Mononuclear cell (primary cell): ENCODE measurements around the gene ZBED5. TPM values are rescaled to one million over a fixed set of nuclear protein-coding genes. Genes with fewer than 3 reads are reported as not detected.
A peak's percentile ranks its signal among the peaks of the same experiment; 100 is the strongest.

Experiments used
- H3K27me3 ChIP-seq: 2 replicates; pipeline ENCODE4 v1.6.0; 2011; ENCODE audit warnings: low read length, control low read depth; ENCODE audit not compliant: insufficient read depth
- H3K4me1 ChIP-seq: 2 replicates; pipeline ENCODE4 v1.5.1; 2011; ENCODE audit warnings: mild to moderate bottlenecking, low read length, control low read depth; ENCODE audit not compliant: insufficient read depth
- H3K4me3 ChIP-seq: 2 replicates; pipeline ENCODE4 v1.5.1; 2011; ENCODE audit warnings: mild to moderate bottlenecking, low read length, moderate library complexity
- H3K9me3 ChIP-seq: 2 replicates; pipeline ENCODE4 v1.5.1; 2011; ENCODE audit warnings: low read depth, mild to moderate bottlenecking, control low read depth, low read length
- total RNA-seq: library from RNA; depleted of rRNA; stranded (reverse); fragments of >200 nt; gene quantifications from one replicate; pipeline ENCODE4 v1.2.3, GENCODE V29; 2012

Gene ZBED5
- 47.3 TPM for total RNA-seq

DNA sequence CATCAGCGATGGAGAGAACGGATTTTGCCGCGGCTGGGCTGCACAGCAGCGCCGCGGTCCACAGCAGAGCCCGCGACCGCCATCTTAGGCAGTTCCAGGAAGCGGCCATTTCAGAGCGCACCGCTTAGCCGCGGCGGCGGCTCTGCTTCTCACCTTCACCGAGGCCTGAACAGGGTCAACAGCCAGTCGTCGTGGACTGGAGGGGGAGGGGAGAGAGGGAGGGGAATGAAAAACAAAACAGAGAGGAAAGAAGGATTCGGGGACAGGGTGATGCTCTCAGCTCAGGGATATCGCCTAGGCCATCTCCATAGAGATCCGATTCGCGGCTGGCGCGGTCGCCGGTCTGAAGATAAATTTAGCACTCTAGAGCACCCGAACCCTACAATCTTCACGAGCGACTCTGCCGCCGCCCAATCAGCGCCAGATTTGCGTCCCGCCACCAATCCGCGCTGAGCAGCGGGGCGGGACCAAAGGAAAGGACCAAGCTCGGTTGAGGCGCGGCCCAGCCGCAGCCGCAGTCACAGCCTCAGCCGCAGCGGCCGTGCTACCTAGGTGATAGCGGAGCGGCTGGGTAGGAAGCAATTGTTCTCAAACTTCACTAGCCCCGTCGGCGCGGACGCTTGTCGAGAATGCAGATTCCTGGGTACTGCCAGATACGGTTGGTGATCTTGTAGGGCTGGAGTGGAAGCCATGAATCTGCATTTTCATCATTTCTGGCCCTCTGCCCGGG is at the start of gene ZBED5:
TSS of gene ZBED5 (minus strand) at position 345 of the 730 bp plus-strand sequence. CDS start 3,108 bp downstream, outside the sequence.
- peaks cover 26% of the 10 kb centered on the region for H3K4me1 ChIP-seq
- H3K27me3 ChIP-seq: no peaks in the 10 kb centered on the region
- peak within 1 kb of the TSS; percentile 87 for H3K4me3 ChIP-seq
- H3K9me3 ChIP-seq: no peaks in the 10 kb centered on the region

DNA sequence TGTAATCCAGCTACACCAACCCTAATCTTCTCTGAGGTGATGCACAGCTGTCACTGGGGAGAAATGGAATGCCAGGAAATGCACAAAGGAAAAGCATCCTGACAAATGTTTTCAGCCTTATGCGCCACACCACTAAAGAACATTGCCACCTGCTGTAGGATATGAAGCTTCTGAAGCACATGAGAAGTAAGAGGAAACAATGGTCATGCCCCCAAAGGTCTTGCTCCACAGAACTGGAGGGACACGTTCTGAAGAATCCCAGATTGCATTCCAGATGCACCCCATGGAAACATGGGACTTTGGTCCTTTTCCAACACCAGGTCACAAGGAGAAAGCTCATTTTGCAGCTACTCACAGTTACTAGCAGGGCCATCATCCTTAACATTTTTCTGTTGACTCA is 48.7 kb upstream of the ZBED5 start:
- H3K4me1 ChIP-seq: peaks cover 14% of the 10 kb centered on the region
- no peaks in the 10 kb centered on the region for H3K27me3 ChIP-seq
- H3K4me3 ChIP-seq: no peak overlapping the region
- no peaks in the 10 kb centered on the region for H3K9me3 ChIP-seq

DNA sequence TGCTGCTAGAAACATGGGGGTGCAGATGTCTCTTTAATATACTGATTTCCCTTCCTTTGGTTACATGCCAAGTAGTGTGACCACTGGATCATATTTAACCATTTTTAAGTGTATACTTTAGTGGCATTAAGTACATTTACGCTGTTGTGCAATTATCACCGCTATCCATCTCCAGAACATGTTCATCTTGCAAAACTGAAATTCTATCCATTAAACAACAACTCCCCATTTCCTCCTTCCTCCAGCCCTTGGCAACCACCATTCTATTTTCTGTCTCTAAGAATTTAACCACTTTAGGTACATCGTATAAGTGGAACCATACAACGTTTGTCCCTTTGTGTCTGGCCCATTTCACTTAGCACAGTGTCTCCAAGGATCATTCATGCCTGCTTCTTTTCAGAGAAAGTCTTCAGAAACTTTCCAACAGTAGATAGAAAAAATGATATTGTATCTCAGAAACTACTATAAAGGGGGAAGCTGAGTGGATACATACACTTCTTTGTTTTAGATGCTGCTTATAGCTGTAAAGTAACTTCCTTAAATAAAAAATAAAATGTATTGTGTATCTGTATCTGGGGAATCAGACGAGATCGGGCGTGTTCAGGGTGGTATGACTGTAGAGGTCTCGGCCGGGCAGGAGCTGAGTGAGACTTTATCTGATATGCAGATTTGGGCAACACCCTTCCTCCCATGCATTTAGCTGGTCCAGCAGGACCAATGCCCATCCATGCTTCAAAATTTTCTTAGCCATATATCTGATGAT is 44.6 kb upstream of the ZBED5 start:
- no peaks in the 10 kb centered on the region for H3K9me3 ChIP-seq
- no peak overlapping the region for H3K4me3 ChIP-seq
- peaks cover 47% of the 10 kb centered on the region for H3K4me1 ChIP-seq
- H3K27me3 ChIP-seq: no peaks in the 10 kb centered on the region

DNA sequence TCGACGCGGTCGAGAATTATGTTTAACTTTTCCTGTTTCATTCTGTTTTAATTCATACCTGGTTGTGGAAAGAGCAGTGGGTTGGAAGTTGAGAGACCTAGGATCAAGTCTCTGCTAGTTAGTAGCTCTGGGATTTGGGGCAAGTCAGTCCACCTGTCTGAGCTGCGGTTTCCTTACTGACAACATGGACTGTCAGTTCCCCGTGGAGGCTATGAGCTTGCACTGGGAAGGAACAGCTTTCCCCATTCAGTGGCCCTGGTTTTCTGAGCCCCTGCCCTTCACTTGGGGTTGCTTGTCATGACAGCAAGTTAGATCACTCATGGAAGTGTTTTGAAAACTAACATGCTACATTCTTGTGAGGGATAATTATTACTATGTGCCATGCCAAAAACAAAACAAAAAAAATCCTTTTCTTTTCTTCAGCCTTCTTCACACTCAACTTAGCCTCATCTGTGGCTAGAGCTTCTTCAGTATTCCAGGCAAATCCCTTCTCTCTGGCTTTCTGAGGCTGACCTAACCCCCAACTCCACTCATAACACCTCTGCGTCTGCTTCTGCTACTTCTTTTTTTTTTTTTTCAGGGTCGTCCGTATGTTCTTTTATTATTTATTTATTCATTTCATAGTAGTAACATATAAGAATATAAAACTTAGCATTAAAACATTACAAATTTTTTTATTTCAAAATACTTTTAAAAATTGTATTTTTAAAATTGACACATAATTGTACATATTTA is 43.0 kb upstream of the ZBED5 start:
- Histone ChIP-seq H3K4me1 (peaks cover 47% of the 10 kb centered on the region), H3K4me3 (no peak overlapping the region), H3K9me3 (no peaks in the 10 kb centered on the region), H3K27me3 (no peaks in the 10 kb centered on the region)

DNA sequence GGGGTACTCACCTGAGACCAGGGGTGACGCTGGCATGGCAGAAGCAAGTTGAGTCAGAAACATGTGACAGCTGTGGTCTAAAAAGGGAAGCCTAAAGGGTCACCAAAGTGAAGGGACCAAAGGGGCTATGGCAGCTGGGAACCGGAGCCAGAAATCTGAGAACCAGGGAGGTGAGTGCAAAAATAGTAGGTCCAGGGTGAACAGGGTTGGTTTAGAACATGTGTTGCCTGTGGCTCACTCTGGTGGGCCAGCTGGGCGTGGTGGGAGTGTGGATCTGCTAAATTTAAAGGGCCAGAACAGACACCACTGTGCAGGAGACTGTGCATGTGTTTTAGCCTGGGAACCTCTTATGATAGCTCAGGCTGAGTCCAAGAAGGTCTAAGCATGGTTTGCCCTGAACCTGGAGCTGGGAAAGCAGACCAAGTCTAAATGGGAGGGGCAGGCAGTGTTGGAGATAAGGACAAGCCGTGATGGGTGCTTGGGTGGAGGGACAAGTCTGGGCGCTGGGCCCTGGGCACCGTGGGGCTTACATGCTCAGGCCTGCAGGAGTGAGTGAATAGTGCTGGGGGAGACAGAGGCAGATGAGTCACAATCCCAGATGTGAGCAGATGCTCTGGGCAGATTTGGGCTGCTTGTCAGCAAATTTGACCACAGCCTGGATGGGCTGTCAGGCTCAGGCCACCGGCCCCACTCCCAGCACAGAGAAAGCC is 41.4 kb upstream of the ZBED5 start:
- peaks cover 47% of the 10 kb centered on the region for H3K4me1 ChIP-seq
- no peaks in the 10 kb centered on the region for H3K27me3 ChIP-seq
- H3K9me3 ChIP-seq: no peaks in the 10 kb centered on the region
- no peak overlapping the region for H3K4me3 ChIP-seq

DNA sequence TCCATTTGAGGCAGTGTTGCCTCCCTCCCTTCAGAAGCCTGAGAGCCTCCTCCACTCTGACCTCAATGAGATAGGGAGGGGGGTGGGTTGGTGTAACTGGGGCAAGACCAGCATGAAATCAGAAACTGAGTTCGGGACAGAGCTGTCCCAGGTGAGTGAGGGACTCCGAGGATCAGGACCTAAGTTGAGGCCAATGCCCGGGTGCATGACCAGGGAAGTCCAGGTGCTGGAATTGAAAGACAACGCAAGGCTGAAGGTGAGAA is 40.8 kb upstream of the ZBED5 start:
- Histone ChIP-seq H3K9me3 (no peaks in the 10 kb centered on the region), H3K4me3 (no peak overlapping the region), H3K27me3 (no peaks in the 10 kb centered on the region), H3K4me1 (peaks cover 47% of the 10 kb centered on the region)

DNA sequence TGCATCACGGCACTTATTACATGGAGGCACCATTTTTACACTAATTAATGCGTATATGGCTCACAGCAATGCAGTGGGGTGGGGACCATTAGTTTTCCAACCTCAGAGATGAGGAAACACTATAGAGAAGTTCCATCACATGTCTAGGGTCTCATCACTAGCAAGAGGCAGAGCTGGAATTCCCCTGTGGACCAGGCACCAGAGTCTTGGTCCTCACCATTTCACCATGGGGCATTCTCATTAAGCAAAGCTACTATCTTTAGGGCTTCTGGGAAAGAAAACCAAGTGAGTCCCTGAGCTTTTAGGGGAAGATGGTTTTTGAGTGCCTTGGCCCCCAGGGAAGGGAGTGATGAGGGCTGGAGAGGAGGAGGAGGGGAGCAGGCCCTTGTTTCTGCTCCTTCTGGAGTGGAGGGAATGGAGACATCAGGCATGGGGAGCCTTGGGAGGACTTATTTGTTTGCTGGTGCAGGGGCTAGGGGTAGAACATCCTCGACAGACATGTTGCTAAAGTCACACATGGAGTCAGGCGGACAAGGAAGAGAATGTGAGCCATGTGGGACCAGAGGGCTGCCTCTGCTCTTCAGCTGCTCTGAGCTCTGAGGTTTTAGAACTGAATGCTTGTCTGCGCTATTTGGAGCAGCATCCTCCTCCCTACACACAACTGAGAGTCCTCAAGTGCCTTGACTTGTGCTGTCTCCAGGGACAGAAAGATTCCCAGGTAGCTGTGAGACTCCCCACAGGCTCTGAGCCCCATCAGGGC is 40.3 kb upstream of the ZBED5 start:
- Histone ChIP-seq H3K9me3 (no peaks in the 10 kb centered on the region), H3K4me1 (peaks cover 46% of the 10 kb centered on the region), H3K4me3 (no peak overlapping the region), H3K27me3 (no peaks in the 10 kb centered on the region)

DNA sequence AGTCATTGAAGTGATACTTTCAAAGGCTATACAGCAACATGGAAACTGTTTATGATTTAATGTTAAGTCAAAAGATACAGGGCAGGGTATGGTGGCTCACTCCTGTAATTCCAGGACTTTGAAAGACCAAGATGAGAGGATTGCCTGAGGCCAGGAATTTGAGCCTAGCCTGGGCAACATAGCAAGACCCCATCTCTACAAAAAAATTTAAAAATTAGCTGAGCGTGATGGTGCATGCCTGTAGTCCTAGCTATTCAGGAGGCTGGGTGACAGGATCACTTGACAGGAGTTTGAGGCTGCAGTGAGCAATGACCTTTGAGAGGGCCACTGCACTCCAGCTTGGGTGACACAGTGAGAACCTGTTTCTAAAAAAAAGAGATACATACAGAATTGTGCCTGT is 39.3 kb upstream of the ZBED5 start:
- Histone ChIP-seq H3K9me3 (no peaks in the 10 kb centered on the region), H3K4me1 (peaks cover 42% of the 10 kb centered on the region), H3K27me3 (no peaks in the 10 kb centered on the region), H3K4me3 (no peak overlapping the region)

DNA sequence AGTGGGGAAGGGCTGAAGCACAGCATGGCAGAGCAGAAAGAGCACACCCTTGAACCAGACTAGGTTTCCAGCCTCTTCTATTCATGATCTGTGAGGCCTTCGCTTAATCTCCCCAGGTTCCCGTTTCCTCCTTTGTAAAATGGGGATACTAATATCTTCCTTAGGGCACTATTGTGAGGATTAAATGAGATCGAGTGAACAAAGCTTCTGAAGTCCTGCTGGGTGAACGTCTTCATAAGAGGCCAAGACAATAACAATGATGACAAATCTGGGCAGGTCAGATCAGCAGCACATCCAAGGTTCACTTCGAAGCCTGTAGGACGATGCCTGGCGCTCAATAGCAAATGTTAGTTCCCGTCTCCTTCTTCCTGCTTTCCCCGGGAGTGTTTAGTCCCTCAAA is 38.6 kb upstream of the ZBED5 start:
- peaks cover 37% of the 10 kb centered on the region for H3K4me1 ChIP-seq
- H3K4me3 ChIP-seq: no peak overlapping the region
- H3K9me3 ChIP-seq: no peaks in the 10 kb centered on the region
- H3K27me3 ChIP-seq: no peaks in the 10 kb centered on the region

DNA sequence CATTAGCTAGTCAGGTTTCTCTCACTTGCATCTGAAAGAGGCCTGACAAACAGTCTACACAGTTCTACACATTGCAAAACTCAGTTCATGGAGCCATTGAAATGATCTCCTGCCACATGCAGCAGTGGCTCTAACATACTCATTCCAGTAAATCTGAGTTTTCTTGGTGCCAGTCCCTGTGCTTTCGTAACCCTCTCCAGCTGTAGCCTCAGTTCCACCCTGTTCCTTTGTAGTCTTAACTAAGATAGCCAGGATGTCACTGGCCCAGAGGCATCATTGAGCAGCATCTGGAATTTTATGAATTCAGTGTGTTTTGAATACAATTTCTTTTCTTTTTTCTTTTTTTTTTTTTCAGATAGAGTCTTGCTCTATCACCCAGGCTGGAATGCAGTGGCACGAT is 37.4 kb upstream of the ZBED5 start:
- no peak overlapping the region for H3K4me3 ChIP-seq
- no peaks in the 10 kb centered on the region for H3K9me3 ChIP-seq
- H3K4me1 ChIP-seq: peaks cover 29% of the 10 kb centered on the region
- H3K27me3 ChIP-seq: no peaks in the 10 kb centered on the region

DNA sequence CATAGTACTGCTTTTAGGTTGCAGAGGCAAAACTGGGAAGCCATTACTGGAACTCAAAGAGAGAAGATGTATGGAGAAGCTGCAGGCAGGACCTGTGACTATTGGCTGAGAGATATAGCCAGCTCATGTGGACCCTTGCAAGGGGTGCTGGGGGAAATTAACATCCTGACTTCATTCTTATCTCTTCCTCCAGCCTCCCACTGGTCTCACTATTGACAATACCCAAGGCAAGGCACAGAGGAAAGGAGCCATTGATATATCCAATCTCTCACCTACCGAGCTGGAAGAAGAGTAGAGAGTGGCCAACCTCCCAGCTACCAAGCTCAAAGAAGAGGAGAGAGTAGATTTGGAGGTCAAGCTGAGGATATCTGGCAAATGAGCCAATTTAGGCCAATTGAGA is 36.8 kb upstream of the ZBED5 start:
- peaks cover 22% of the 10 kb centered on the region for H3K4me1 ChIP-seq
- H3K9me3 ChIP-seq: no peaks in the 10 kb centered on the region
- no peak overlapping the region for H3K4me3 ChIP-seq
- no peaks in the 10 kb centered on the region for H3K27me3 ChIP-seq

DNA sequence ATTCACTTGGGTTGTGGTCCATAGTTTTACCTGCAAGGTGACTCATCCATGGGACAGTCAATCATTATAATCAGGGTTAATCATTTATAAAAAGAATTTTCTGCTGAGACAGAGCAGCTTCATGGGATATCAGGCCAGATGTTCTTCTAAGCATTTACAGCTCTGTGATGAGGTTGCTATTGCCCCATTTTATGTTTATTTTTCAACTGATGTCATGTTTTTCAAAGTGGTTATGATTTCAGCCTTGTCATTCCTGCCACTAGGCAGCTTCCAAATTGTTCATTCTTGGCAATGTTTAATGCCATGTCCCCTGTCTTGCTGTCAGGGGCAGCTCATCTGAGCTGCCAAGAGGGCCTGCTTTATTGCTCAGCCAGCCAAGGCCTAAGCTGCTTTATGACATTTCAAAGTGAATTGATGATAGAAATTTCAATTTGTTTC is 35.9 kb upstream of the ZBED5 start:
- Histone ChIP-seq H3K9me3 (no peaks in the 10 kb centered on the region), H3K27me3 (no peaks in the 10 kb centered on the region), H3K4me1 (peaks cover 13% of the 10 kb centered on the region), H3K4me3 (no peak overlapping the region)

DNA sequence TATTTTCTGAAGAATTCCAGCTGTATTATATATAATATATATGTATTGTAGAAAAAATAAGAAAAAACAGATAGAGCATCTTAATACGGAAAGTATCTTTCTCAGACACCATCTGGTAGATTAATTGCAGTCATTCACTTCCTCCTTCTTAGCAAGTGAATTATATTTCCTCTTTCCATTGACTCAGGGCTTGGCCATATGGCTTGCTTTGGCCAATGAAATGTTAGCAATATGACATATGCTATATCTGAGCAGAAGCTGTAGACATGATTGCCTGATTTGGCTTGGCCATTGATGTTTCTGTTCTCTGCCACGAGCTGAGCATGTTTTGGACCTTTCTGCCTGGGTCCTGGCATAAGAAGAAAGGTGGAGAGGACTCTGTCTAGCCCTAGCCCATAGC is 34.4 kb upstream of the ZBED5 start:
- Histone ChIP-seq H3K4me1 (peaks cover 5% of the 10 kb centered on the region), H3K27me3 (no peaks in the 10 kb centered on the region), H3K9me3 (no peaks in the 10 kb centered on the region), H3K4me3 (no peak overlapping the region)

DNA sequence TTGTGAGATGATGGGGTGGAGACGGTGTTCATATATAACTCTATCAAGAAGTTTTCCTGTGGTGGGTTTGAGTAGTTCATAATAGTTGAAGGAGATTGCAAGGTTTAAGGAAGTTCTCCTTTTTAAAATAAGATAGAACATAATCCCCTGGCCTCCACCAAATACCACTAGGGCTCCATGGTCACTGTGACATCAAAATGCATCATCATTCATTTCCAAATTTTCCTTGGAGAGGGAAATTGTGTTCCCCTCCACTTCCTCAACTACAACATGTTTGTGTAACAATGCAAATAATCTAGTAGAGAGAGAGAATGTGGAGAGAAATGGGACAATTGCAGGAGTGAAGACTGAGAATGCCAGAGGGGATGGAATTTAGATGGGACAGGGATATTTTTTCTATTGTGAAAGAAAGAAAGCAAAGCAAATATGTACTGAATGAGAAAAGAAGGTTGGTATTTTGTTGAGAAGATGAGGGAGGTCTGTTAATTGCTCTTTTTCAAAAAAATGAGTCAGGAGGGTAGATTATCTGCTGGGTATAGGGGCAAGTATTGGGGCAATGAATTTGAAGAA is 33.4 kb upstream of the ZBED5 start:
- no peaks in the 10 kb centered on the region for H3K9me3 ChIP-seq
- H3K27me3 ChIP-seq: no peaks in the 10 kb centered on the region
- no peak overlapping the region for H3K4me3 ChIP-seq
- peaks cover 5% of the 10 kb centered on the region for H3K4me1 ChIP-seq
